Measurements from ENCODE around the gene GBX1. TPM values are rescaled to one million over a fixed set of nuclear protein-coding genes. Genes with fewer than 3 reads are reported as not detected.
A peak's percentile ranks its signal among the peaks of the same experiment; 100 is the strongest.

Gene GBX1
- total RNA-seq, 1 experiment from 2014 or later = not detected

- H3K4me2 ChIP-seq (ENCODE audit: insufficient read depth, insufficient read length, low read length) = no peak overlapping the region
- H2BK12ac ChIP-seq (ENCODE audit: insufficient read length, low read depth, low read length) = no peak overlapping the region
- H3K27me3 Mint-ChIP-seq (ENCODE audit: low read depth) = peaks cover 4% of the 10 kb centered on the region
- no peak overlapping the region for H2BK5ac ChIP-seq (ENCODE audit: insufficient read length, low read length)
- H4K5ac ChIP-seq (ENCODE audit: insufficient read length, low read depth, low read length) = no peak overlapping the region
- H3K9me3 Mint-ChIP-seq = no peaks in the 10 kb centered on the region
- peaks cover 0 to 2% (median 2%) of the 10 kb centered on the region in 3 experiments; a peak in 3 of 7 replicates for H3K36me3 Mint-ChIP-seq (ENCODE audit: insufficient read depth in 1 of 3, low read depth in 3 of 3)
- H2BK120ac ChIP-seq (ENCODE audit: low read depth, low read length, poor library complexity, severe bottlenecking) = no peak overlapping the region
- no peaks in the 10 kb centered on the region for H3K23me2 ChIP-seq (ENCODE audit: insufficient read length, low read depth, low read length, poor library complexity, severe bottlenecking)
- H2AFZ ChIP-seq (ENCODE audit: low read length) = no peak overlapping the region
- peaks cover 3% of the 10 kb centered on the region for H3K79me1 ChIP-seq (ENCODE audit: insufficient read depth, low read depth, low read length, poor library complexity, severe bottlenecking)
- peaks cover 7% of the 10 kb centered on the region; the same call in 1 of the 2 replicates for H3K4me1 ChIP-seq (ENCODE audit: insufficient read depth, low read length)
- no peak overlapping the region for H3K4me3 Mint-ChIP-seq
- no peak overlapping the region for H3K9ac ChIP-seq (ENCODE audit: extremely low read depth, insufficient read length, low read length)
- H3K27ac Mint-ChIP-seq = peak overlapping the region in 2 of 3 experiments; percentile 87 to 91; a peak in 4 of 7 replicates
- no peak overlapping the region for H3T11ph ChIP-seq (ENCODE audit: low read length)
- H2BK20ac ChIP-seq (ENCODE audit: low read depth, low read length, poor library complexity, severe bottlenecking) = no peak overlapping the region
- H3K79me2 ChIP-seq (ENCODE audit: insufficient read depth, low read length) = peaks cover 4% of the 10 kb centered on the region; the same call in 1 of the 2 replicates
- no peak overlapping the region for H4K8ac ChIP-seq (replicated peaks; ENCODE audit: insufficient read length, low read depth, low read length)
- peak; percentile 86 for DNase-seq
- no peak overlapping the region for H3K56ac ChIP-seq (ENCODE audit: insufficient read length, low read depth, low read length)
- H3K4ac ChIP-seq (ENCODE audit: low read depth, low read length) = no peak overlapping the region
- WGBS (ENCODE audit: extremely low coverage, insufficient read length, low lambda C conversion rate) = no CpG with 5 or more reads among the region's 20 CpGs
- H3K23ac ChIP-seq (ENCODE audit: insufficient read length, low read depth, low read length) = no peak overlapping the region
- H2BK15ac ChIP-seq (ENCODE audit: low read depth, low read length) = no peak overlapping the region
- peaks cover 28 to 33% of the 10 kb centered on the region in 2 experiments for H3K4me1 Mint-ChIP-seq
- H4K91ac ChIP-seq (ENCODE audit: insufficient read length, low read depth, low read length) = no peak overlapping the region
- no peaks in the 10 kb centered on the region for H3K27me3 ChIP-seq (ENCODE audit: insufficient read depth, low read length)
- no peak overlapping the region for H3K18ac ChIP-seq (ENCODE audit: insufficient read length, low read depth, low read length)
- no peak overlapping the region for H3K27ac ChIP-seq (ENCODE audit: insufficient read length, low read depth, low read length)
- no peaks in the 10 kb centered on the region for H3K9me3 ChIP-seq (ENCODE audit: control insufficient read depth, low read depth, low read length)
- no peak overlapping the region for H3K14ac ChIP-seq (ENCODE audit: insufficient read depth, low read length)
- TF ChIP-seq, protein P1, sequence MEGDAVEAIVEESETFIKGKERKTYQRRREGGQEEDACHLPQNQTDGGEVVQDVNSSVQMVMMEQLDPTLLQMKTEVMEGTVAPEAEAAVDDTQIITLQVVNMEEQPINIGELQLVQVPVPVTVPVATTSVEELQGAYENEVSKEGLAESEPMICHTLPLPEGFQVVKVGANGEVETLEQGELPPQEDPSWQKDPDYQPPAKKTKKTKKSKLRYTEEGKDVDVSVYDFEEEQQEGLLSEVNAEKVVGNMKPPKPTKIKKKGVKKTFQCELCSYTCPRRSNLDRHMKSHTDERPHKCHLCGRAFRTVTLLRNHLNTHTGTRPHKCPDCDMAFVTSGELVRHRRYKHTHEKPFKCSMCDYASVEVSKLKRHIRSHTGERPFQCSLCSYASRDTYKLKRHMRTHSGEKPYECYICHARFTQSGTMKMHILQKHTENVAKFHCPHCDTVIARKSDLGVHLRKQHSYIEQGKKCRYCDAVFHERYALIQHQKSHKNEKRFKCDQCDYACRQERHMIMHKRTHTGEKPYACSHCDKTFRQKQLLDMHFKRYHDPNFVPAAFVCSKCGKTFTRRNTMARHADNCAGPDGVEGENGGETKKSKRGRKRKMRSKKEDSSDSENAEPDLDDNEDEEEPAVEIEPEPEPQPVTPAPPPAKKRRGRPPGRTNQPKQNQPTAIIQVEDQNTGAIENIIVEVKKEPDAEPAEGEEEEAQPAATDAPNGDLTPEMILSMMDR (conservative IDR thresholded peaks at IDR 0.05) = peak; percentile 93
- peaks cover under 1% of the 10 kb centered on the region for H4K20me1 ChIP-seq (ENCODE audit: control insufficient read depth, insufficient read depth, insufficient read length)
- no peak overlapping the region for H2AK5ac ChIP-seq (ENCODE audit: insufficient read length, low read length)
Measured at GRCh38 chr7:151110941-151111645, 56.4 kb downstream of the GBX1 start.
